ENCODE measurements around the gene CDC42EP3.

DNA sequence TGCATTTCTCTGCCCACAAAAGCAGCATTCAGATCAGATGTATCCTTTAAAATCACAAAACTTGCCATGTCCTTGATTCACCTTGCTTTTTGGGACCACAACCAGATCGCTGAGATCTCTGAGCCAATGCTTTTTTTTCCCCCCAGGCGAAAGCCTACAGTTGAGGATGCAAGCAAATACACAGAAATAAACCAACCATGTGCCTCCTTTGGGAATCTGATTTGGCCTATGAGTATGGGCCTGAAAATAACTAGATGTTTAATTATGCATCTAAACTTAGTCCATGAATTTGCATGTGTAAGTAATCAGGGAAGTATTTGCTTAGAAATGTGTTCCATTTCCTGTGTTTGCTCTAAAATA is 49.7 kb upstream of the CDC42EP3 start:
- TF ChIP-seq, protein P1, sequence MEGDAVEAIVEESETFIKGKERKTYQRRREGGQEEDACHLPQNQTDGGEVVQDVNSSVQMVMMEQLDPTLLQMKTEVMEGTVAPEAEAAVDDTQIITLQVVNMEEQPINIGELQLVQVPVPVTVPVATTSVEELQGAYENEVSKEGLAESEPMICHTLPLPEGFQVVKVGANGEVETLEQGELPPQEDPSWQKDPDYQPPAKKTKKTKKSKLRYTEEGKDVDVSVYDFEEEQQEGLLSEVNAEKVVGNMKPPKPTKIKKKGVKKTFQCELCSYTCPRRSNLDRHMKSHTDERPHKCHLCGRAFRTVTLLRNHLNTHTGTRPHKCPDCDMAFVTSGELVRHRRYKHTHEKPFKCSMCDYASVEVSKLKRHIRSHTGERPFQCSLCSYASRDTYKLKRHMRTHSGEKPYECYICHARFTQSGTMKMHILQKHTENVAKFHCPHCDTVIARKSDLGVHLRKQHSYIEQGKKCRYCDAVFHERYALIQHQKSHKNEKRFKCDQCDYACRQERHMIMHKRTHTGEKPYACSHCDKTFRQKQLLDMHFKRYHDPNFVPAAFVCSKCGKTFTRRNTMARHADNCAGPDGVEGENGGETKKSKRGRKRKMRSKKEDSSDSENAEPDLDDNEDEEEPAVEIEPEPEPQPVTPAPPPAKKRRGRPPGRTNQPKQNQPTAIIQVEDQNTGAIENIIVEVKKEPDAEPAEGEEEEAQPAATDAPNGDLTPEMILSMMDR (IDR thresholded peaks at IDR 0.05): no peak
- TF ChIP-seq POLR2A (IDR thresholded peaks at IDR 0.05): no peak

All from testis (tissue), 2 donors.